Panc1 (cell line): Measurements from ENCODE around the gene LRIT1. TPM values are rescaled to one million over a fixed set of nuclear protein-coding genes. Genes with fewer than 3 reads are reported as not detected.

Experiments
- ATAC-seq: fragments of 200-7000 bp; cut with Tn5 transposase; 2 replicates; pipeline ENCODE4 v1.9.1; 2020; ENCODE audit warnings: mild to moderate bottlenecking, moderate library complexity
- BruUV-seq: library from RNA; stranded (reverse); fragments of 400-500 nt; replicated peaks from 2 replicates; lab custom pipeline; 2021; lab: Mats Ljungman, UMichigan
- CTCF ChIA-PET: fragments of 300-600 bp; sonication (Branson Sonifier 250); formaldehyde crosslinking; loops from one replicate; lab custom pipeline; 2022; ENCODE audit warnings: antibody characterized with exemption; lab: Charles Lee
- POLR2A ChIA-PET: fragments of 300-600 bp; sonication (Branson Sonifier 250); formaldehyde crosslinking; loops from one replicate; lab custom pipeline; 2022; ENCODE audit warnings: antibody characterized with exemption; lab: Charles Lee
- DNase-seq: peaks from one replicate; pipeline ENCODE4 v3.0.0-alpha.2; 2010; ENCODE audit warnings: low read depth, low spot score
- H3K27ac ChIP-seq: 2 replicates; pipeline ENCODE4 v1.5.1; 2011; ENCODE audit warnings: mild to moderate bottlenecking, low read length, inconsistent platforms
- H3K27me3 ChIP-seq: fragments of 200-500 bp; sonication (Bioruptor generic); 2 replicates; pipeline ENCODE4 v1.6.0; 2014; ENCODE audit warnings: low read length, inconsistent platforms; ENCODE audit not compliant: control insufficient read depth, insufficient read depth
- H3K36me3 ChIP-seq: fragments of 200-500 bp; sonication (Bioruptor generic); 2 replicates; pipeline ENCODE4 v1.5.1; 2014; ENCODE audit warnings: inconsistent platforms, mild to moderate bottlenecking, low read length, moderate library complexity; ENCODE audit not compliant: control insufficient read depth, insufficient read depth
- H3K4me1 ChIP-seq: 2 replicates; pipeline ENCODE4 v1.5.1; 2011; ENCODE audit warnings: inconsistent platforms, mild to moderate bottlenecking, low read length, moderate library complexity; ENCODE audit not compliant: control insufficient read depth, insufficient read depth
- H3K4me3 ChIP-seq, 2 experiments: 2 replicates each; pipeline ENCODE4 v1.5.1; 2011 to 2012; ENCODE audit warnings: low read depth in 2 of 2, low read length in 2 of 2, mild to moderate bottlenecking in 2 of 2, inconsistent platforms in 1 of 2, moderate library complexity in 1 of 2
- H3K9me3 ChIP-seq: fragments of 200-500 bp; sonication (Bioruptor generic); 2 replicates; pipeline ENCODE4 v1.5.1; 2014; ENCODE audit warnings: low read depth, mild to moderate bottlenecking, inconsistent platforms, low read length, moderate library complexity; ENCODE audit not compliant: control insufficient read depth, insufficient read depth
- POLR2AphosphoS5 ChIP-seq: IDR thresholded peaks from 2 replicates; pipeline ENCODE4 v1.6.1; 2012; ENCODE audit warnings: mild to moderate bottlenecking, low read depth, low read length, moderate library complexity
- SIN3A ChIP-seq: IDR thresholded peaks from 2 replicates; pipeline ENCODE4 v1.6.1; 2012; ENCODE audit warnings: low read depth, mild to moderate bottlenecking, low read length, moderate library complexity, borderline replicate concordance; ENCODE audit not compliant: insufficient read depth
- TCF7L2 ChIP-seq: IDR thresholded peaks from 2 replicates; pipeline ENCODE4 v1.6.1; 2011; ENCODE audit warnings: mild to moderate bottlenecking, low read depth, low read length, inconsistent platforms
- in situ Hi-C: cut with HindIII; loops from 2 replicates; pipeline ENCODE4 v1.10.0; 2016; ENCODE audit warnings: low sequenced_read_pairs, low pct_unique_long_range_greater_than_20kb
- intact Hi-C: fragments of 100-400 bp; cut with micrococcal nuclease; formaldehyde crosslinking; loops from one replicate; pipeline ENCODE4 v1.10.0; 2022; ENCODE audit not compliant: unreplicated experiment
- total RNA-seq: library from RNA; stranded (reverse); gene quantifications from one replicate; pipeline ENCODE4 v1.2.1, GENCODE V29; 2021; ENCODE audit not compliant: unreplicated experiment
- TF ChIP-seq, protein P1 (sequence below), 2 experiments: IDR thresholded peaks; 2 replicates each; pipeline ENCODE4 v1.6.1; 2011 to 2012; ENCODE audit warnings: low read depth in 2 of 2, control low read depth in 1 of 2, low read length in 1 of 2, mild to moderate bottlenecking in 1 of 2, moderate library complexity in 1 of 2; ENCODE audit not compliant: insufficient read depth in 1 of 2
- TF ChIP-seq, protein P2 (sequence below): fragments of 450-650 bp; IDR thresholded peaks from 2 replicates; pipeline ENCODE4 v1.5.1; 2017; ENCODE audit warnings: mild to moderate bottlenecking

The LRIT1 gene
- total RNA-seq, 1 experiment from 2014 or later = not detected

DNA sequence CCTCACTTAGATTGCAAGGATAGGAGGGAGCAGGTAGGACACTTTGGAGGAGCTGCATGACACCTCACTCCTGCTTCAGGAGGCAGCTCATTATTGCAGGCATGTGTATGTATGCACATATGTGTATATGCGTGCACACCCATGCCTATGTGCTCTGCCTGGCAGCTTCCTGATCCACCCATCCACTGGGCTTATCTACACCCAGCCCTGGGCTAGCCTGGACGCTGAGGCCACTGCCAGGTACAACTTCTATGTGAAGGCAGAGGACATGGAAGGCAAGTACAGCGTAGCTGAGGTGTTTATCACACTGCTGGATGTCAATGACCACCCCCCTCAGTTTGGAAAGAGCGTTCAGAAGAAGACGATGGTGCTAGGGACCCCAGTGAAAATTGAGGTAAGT lies 29.3 kb downstream of the LRIT1 start:
- intact Hi-C loops = no loop called here
- no peak for TF ChIP-seq POLR2AphosphoS5
- TF ChIP-seq, protein P1, sequence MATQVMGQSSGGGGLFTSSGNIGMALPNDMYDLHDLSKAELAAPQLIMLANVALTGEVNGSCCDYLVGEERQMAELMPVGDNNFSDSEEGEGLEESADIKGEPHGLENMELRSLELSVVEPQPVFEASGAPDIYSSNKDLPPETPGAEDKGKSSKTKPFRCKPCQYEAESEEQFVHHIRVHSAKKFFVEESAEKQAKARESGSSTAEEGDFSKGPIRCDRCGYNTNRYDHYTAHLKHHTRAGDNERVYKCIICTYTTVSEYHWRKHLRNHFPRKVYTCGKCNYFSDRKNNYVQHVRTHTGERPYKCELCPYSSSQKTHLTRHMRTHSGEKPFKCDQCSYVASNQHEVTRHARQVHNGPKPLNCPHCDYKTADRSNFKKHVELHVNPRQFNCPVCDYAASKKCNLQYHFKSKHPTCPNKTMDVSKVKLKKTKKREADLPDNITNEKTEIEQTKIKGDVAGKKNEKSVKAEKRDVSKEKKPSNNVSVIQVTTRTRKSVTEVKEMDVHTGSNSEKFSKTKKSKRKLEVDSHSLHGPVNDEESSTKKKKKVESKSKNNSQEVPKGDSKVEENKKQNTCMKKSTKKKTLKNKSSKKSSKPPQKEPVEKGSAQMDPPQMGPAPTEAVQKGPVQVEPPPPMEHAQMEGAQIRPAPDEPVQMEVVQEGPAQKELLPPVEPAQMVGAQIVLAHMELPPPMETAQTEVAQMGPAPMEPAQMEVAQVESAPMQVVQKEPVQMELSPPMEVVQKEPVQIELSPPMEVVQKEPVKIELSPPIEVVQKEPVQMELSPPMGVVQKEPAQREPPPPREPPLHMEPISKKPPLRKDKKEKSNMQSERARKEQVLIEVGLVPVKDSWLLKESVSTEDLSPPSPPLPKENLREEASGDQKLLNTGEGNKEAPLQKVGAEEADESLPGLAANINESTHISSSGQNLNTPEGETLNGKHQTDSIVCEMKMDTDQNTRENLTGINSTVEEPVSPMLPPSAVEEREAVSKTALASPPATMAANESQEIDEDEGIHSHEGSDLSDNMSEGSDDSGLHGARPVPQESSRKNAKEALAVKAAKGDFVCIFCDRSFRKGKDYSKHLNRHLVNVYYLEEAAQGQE (IDR thresholded peaks at IDR 0.05; ENCODE audit: insufficient read depth in 1 of 2, low read depth in 2 of 2, low read length in 1 of 2) = no peak
- TF ChIP-seq, protein P2, sequence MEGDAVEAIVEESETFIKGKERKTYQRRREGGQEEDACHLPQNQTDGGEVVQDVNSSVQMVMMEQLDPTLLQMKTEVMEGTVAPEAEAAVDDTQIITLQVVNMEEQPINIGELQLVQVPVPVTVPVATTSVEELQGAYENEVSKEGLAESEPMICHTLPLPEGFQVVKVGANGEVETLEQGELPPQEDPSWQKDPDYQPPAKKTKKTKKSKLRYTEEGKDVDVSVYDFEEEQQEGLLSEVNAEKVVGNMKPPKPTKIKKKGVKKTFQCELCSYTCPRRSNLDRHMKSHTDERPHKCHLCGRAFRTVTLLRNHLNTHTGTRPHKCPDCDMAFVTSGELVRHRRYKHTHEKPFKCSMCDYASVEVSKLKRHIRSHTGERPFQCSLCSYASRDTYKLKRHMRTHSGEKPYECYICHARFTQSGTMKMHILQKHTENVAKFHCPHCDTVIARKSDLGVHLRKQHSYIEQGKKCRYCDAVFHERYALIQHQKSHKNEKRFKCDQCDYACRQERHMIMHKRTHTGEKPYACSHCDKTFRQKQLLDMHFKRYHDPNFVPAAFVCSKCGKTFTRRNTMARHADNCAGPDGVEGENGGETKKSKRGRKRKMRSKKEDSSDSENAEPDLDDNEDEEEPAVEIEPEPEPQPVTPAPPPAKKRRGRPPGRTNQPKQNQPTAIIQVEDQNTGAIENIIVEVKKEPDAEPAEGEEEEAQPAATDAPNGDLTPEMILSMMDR = no peak
- no peak for TF ChIP-seq TCF7L2
- TF ChIP-seq SIN3A = no peak
- ChIA-PET POLR2A (no interaction called here), CTCF (no interaction called here)
- Histone ChIP-seq H3K36me3 (no peaks in the 10 kb centered on the region), H3K27ac (no peak overlapping the region), H3K4me1 (no peaks in the 10 kb centered on the region), H3K27me3 (peaks cover 27% of the 10 kb centered on the region), H3K4me3 (no peak overlapping the region), H3K9me3 (no peaks in the 10 kb centered on the region)
- ATAC-seq = no peak
- no peak for DNase-seq
- no TSS peak for BruUV-seq
- in situ Hi-C loops = no loop called here

DNA sequence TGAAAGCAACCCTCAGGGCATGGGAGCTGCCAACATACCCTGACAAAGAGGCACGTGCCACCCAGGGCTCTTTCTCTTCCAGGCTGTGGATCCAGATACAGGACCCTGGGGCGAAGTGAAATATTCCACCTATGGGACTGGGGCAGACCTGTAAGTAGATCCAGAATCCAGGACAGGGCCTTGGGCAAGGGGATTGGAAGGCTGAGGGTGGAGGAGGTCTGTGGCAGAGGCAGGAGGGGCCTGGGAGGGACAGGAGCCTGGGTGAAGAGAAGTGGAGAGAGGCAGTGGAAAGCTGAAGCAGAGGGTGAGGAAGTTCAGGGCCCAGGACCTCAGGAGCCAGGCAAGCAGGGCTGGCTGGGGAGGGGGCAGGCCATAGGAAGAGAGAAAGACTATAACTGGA lies 29.8 kb downstream of the LRIT1 start:
- ChIA-PET POLR2A (no interaction called here), CTCF (no interaction called here)
- TF ChIP-seq POLR2AphosphoS5 (no peak), SIN3A (no peak), TCF7L2 (no peak)
- TF ChIP-seq, protein P1 (IDR thresholded peaks at IDR 0.05; ENCODE audit: insufficient read depth in 1 of 2, low read depth in 2 of 2, low read length in 1 of 2) = no peak
- TF ChIP-seq, protein P2 = no peak
- DNase-seq = no peak
- Histone ChIP-seq H3K4me3 (no peak overlapping the region), H3K36me3 (no peaks in the 10 kb centered on the region), H3K27ac (no peak overlapping the region), H3K27me3 (peaks cover 30% of the 10 kb centered on the region), H3K4me1 (no peaks in the 10 kb centered on the region), H3K9me3 (no peaks in the 10 kb centered on the region)
- intact Hi-C loops = no loop called here
- ATAC-seq = 0 out of 2 replicates have a peak, but pooled peaks have one; percentile 15
- in situ Hi-C loops = no loop called here
- BruUV-seq = no TSS peak
